ENCODE measurements around the gene HMGCS1.
A peak's percentile ranks its signal among the peaks of the same experiment; 100 is the strongest.
"Not testable (repeated sequence)": the region's sequence is repeated elsewhere in the genome, so short reads cannot be mapped to it uniquely, and the experiment has no call there.

HMGCS1 gene

GRCh38 chr5:43313035-43313853 lies at the start of gene HMGCS1:
TSS of gene HMGCS1 (minus strand) at chr5:43313412. CDS start at chr5:43298965, 14,447 bp downstream.
- peak; percentile 99 for DNase-seq

GRCh38 chr5:43358726-43359125 lies 45.5 kb upstream of the HMGCS1 start:
- no peak for DNase-seq

GRCh38 chr5:43358301-43358700 lies 45.1 kb upstream of the HMGCS1 start:
- DNase-seq: no peak

GRCh38 chr5:43357878-43358281 lies 44.7 kb upstream of the HMGCS1 start:
- no peak for DNase-seq

GRCh38 chr5:43357067-43357466 lies 43.9 kb upstream of the HMGCS1 start:
- no peak for DNase-seq

GRCh38 chr5:43354774-43355173 lies 41.6 kb upstream of the HMGCS1 start:
- no peak for DNase-seq

- no peak for DNase-seq
These were observed 40.5 kb upstream of the HMGCS1 start for GRCh38 chr5:43353668-43354067.

- DNase-seq: no peak
These were observed 39.7 kb upstream of the HMGCS1 start for GRCh38 chr5:43352915-43353314.

GRCh38 chr5:43352131-43352530 lies 38.9 kb upstream of the HMGCS1 start:
- DNase-seq: no peak

- DNase-seq: peak; percentile 30
These were observed 35.7 kb upstream of the HMGCS1 start for GRCh38 chr5:43348861-43349363.

GRCh38 chr5:43348207-43348606 lies 35.0 kb upstream of the HMGCS1 start:
- peak; percentile 95 for DNase-seq

- no peak for DNase-seq
These were observed 25.6 kb upstream of the HMGCS1 start for GRCh38 chr5:43338862-43339261.

GRCh38 chr5:43336159-43336558 lies 22.9 kb upstream of the HMGCS1 start:
- DNase-seq: no peak

- no peak for DNase-seq
These were observed 22.5 kb upstream of the HMGCS1 start for GRCh38 chr5:43335681-43336080.

- DNase-seq: no peak
These were observed 19.2 kb upstream of the HMGCS1 start for GRCh38 chr5:43332401-43332800.

- not testable (repeated sequence) for DNase-seq
These were observed 12.4 kb upstream of the HMGCS1 start for GRCh38 chr5:43325624-43326023.

- not testable (repeated sequence) for DNase-seq
These were observed 10.3 kb upstream of the HMGCS1 start for GRCh38 chr5:43323488-43323887.

- no peak for DNase-seq
These were observed 7.6 kb upstream of the HMGCS1 start for GRCh38 chr5:43320846-43321245.

GRCh38 chr5:43316421-43316820 lies 3.2 kb upstream of the HMGCS1 start:
- DNase-seq: no peak

- DNase-seq: peak; percentile 66
These were observed 2.5 kb upstream of the HMGCS1 start for GRCh38 chr5:43315682-43316081.

- DNase-seq: no peak
These were observed 2.1 kb upstream of the HMGCS1 start for GRCh38 chr5:43315263-43315662.

- DNase-seq: no peak
These were observed 1.5 kb upstream of the HMGCS1 start for GRCh38 chr5:43314724-43315123.

GRCh38 chr5:43313854-43314457 lies 744 bp upstream of the HMGCS1 start:
- DNase-seq: peak; percentile 55

GRCh38 chr5:43312699-43313034 lies 545 bp downstream of the HMGCS1 start:
- peak; percentile 66 for DNase-seq
